SK-N-MC (cell line): Measurements from ENCODE around the gene DUT.

Source experiments
- EZH2 ChIP-seq: fragments of 200-600 bp; sonication (generic); IDR thresholded peaks from one replicate; pipeline ENCODE4 v1.6.1; 2017; ENCODE audit warnings: antibody characterized with exemption
- FOXP2 ChIP-seq: optimal IDR thresholded peaks from 2 replicates; pipeline ENCODE3; 2011; ENCODE audit warnings: mild to moderate bottlenecking, moderate library complexity; ENCODE audit not compliant: insufficient read depth; ENCODE audit errors: extremely low read length, control extremely low read depth
- POLR2AphosphoS5 ChIP-seq: IDR thresholded peaks from 2 replicates; pipeline ENCODE4 v1.6.1; 2012; ENCODE audit warnings: mild to moderate bottlenecking, low read depth, low read length, borderline replicate concordance

GRCh38 chr15:48332642-48333034 lies 1.4 kb downstream of the DUT start:
- TF ChIP-seq POLR2AphosphoS5 (no peak), EZH2 (no peak), FOXP2 (no peak)
